ENCODE data around the gene SH3RF3. TPM values are rescaled to one million over a fixed set of nuclear protein-coding genes. Genes with fewer than 3 reads are reported as not detected.

SH3RF3 gene
- total RNA-seq, 1 donor from 2014 or later, result 12.3 TPM

GRCh38 chr2:109139865-109140396, 10.9 kb downstream of the SH3RF3 start:
- no peak for DNase-seq

GRCh38 chr2:109141006-109141600, 12.1 kb downstream of the SH3RF3 start:
- no peak for DNase-seq

GRCh38 chr2:109141727-109142283, 12.8 kb downstream of the SH3RF3 start:
- DNase-seq, result no peak

- no peak for DNase-seq
Measured at GRCh38 chr2:109142416-109143210, 13.6 kb downstream of the SH3RF3 start.

- DNase-seq, result no peak
Measured at GRCh38 chr2:109143214-109144187, 14.5 kb downstream of the SH3RF3 start.

GRCh38 chr2:109144271-109144670, 15.3 kb downstream of the SH3RF3 start:
- no peak for DNase-seq

- no peak for DNase-seq
Measured at GRCh38 chr2:109144721-109145120, 15.7 kb downstream of the SH3RF3 start.

- DNase-seq, result no peak
Measured at GRCh38 chr2:109145286-109145685, 16.3 kb downstream of the SH3RF3 start.

- DNase-seq, result no peak
Measured at GRCh38 chr2:109147405-109147804, 18.4 kb downstream of the SH3RF3 start.

- no peak for DNase-seq
Measured at GRCh38 chr2:109148117-109148746, 19.2 kb downstream of the SH3RF3 start.

- DNase-seq, result no peak
Measured at GRCh38 chr2:109148991-109149645, 20.1 kb downstream of the SH3RF3 start.

- DNase-seq, result no peak
Measured at GRCh38 chr2:109150559-109150958, 21.6 kb downstream of the SH3RF3 start.

- no peak for DNase-seq
Measured at GRCh38 chr2:109151519-109151918, 22.5 kb downstream of the SH3RF3 start.

GRCh38 chr2:109153005-109153784, 24.2 kb downstream of the SH3RF3 start:
- no peak for DNase-seq

GRCh38 chr2:109153807-109154206, 24.8 kb downstream of the SH3RF3 start:
- no peak for DNase-seq

GRCh38 chr2:109154226-109154625, 25.2 kb downstream of the SH3RF3 start:
- DNase-seq, result no peak

- no peak for DNase-seq
Measured at GRCh38 chr2:109155553-109156451, 26.8 kb downstream of the SH3RF3 start.

- no peak for DNase-seq
Measured at GRCh38 chr2:109157563-109158105, 28.6 kb downstream of the SH3RF3 start.

- DNase-seq, result no peak
Measured at GRCh38 chr2:109158237-109158636, 29.2 kb downstream of the SH3RF3 start.

All from occipital lobe (tissue), 2 donors.